AG09309 (cell line): ENCODE measurements around the gene GATAD1.
"Not testable (repeated sequence)": the region's sequence is repeated elsewhere in the genome, so short reads cannot be mapped to it uniquely, and the experiment has no call there.

ENCODE experiments used
- DNase-seq: peaks from one replicate; pipeline ENCODE4 v3.0.0-alpha.2; 2010; ENCODE audit warnings: low read depth
- H3K4me3 ChIP-seq: 2 replicates; pipeline ENCODE4 v1.5.1; 2011; ENCODE audit warnings: mild to moderate bottlenecking, low read depth, low read length, moderate library complexity; ENCODE audit not compliant: control insufficient read depth
- CTCF ChIP-seq: IDR thresholded peaks from 2 replicates; pipeline ENCODE4 v1.5.1; 2011; ENCODE audit warnings: mild to moderate bottlenecking, low read depth, low read length, inconsistent platforms; ENCODE audit not compliant: insufficient read depth, control insufficient read depth; ENCODE audit errors: missing control alignments

The GATAD1 gene

DNA sequence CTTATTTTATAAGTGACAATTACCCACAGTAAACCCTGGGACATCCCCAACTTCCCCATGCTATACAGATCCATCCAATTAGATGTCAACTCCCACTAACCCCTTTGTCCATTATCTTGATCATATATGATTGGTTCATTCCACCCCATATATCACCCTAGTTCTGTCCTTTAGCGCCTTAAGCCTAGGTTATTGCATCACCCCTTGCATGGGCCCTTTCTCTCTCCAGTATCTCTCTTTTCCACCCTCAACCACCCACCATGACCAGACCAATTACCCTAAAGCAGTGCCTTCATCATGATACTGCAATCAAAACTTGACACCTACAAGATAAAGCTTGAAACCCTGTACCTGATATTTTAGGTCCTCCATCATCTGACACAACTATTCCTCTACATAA, 37.9 kb upstream of the GATAD1 start:
- H3K4me3 ChIP-seq: no peak overlapping the region
- DNase-seq: no peak
- TF ChIP-seq CTCF: no peak

GRCh38 chr7:92410162-92410561, 37.1 kb upstream of the GATAD1 start:
- DNase-seq, H3K4me3 ChIP-seq: not testable (repeated sequence)

- TF ChIP-seq CTCF: no peak
- H3K4me3 ChIP-seq: no peak overlapping the region
- no peak for DNase-seq
Measured at GRCh38 chr7:92412745-92413144, 34.5 kb upstream of the GATAD1 start.

DNA sequence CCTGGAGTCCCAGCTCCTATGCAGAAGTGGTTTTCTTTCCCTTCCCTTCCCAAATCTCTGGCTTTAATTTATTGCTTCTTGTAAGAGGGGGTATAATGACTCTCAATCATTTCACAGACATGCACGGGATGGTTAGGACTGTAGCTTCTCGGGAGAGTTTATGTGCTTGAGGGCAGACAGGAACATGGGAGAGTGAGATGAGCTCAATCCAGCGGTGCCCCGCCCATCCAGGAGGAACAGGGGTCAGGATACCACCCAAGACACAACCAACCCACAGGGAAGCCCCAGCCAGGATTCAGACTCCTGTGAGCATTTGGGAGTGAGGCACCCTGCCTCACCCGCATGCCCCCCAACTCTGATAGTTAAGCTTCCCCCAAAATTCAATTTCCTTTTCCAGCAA, 33.7 kb upstream of the GATAD1 start:
- no peak for DNase-seq
- no peak for TF ChIP-seq CTCF
- no peak overlapping the region for H3K4me3 ChIP-seq

DNA sequence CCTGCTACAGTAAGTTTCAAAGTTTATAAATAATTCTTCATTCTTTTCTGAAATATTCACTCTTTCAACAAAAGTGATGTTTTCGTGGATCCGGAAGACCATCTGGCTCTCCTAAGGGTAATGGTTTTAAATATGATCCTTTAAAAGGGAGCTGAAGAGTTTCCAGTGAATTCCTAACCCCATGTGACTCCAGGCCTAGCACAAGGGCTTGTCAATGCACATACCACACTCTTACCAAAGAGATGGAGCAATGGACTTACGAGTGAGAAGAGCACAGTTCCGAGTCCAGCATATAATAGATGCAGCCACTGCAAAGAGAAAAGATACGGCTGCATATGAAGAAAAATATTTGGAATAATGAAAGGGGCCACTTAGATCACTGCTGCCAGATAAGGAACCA, 32.1 kb upstream of the GATAD1 start:
- no peak overlapping the region for H3K4me3 ChIP-seq
- no peak for DNase-seq
- no peak for TF ChIP-seq CTCF

- no peak for TF ChIP-seq CTCF
- H3K4me3 ChIP-seq: no peak overlapping the region
- DNase-seq: no peak
Measured at GRCh38 chr7:92417913-92418312, 29.4 kb upstream of the GATAD1 start.

DNA sequence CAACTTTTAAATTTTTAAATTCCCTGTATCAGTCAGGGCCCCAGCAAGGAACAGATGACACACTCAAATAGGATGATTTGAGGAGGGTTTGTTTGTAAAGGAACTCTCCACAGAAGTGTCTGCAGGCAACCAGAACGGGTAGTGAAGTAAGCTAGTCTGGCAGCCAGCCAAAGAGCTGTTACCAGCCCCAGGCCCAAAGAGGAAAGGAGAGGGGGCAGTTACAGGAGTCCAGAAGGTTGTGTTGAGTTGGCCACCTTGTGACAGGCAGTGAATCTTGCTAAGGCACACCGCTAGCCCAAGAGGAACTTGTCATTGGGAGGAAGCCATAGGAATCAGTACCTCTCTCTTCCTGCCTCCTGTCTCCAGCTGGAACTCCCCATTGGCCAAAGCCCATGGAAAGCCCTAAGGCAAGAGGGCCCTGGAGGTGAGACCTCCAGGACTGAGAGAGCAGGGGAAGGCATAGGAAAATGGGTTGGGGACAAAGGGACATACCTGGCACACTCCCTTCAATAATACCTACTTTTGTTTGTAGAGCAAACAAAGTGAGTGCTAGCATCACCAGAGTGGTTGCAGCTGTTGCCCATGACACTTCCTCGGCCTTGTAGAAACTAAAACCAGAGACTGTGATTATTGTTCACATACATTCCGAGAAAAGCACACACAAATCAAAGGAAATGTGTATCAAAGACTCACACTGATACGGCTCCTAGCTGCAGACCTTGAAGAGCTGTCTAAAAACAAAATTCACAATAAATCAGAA, 25.4 kb upstream of the GATAD1 start:
- DNase-seq: no peak
- no peak for TF ChIP-seq CTCF
- H3K4me3 ChIP-seq: no peak overlapping the region
